DND-41 (cell line): ENCODE data around the gene CNDP2.

Experiments used
- CTCF ChIP-seq: IDR thresholded peaks from 2 replicates; pipeline ENCODE4 v1.5.1; 2012; ENCODE audit warnings: borderline replicate concordance, low read length, moderate library complexity, mild to moderate bottlenecking; ENCODE audit not compliant: poor library complexity, severe bottlenecking; ENCODE audit errors: extremely low read depth
- EZH2 ChIP-seq: IDR thresholded peaks from 3 replicates; pipeline ENCODE4 v1.6.1; 2012; ENCODE audit warnings: borderline replicate concordance, low read depth, mild to moderate bottlenecking, moderate library complexity, low read length, inconsistent platforms; ENCODE audit not compliant: severe bottlenecking

DNA sequence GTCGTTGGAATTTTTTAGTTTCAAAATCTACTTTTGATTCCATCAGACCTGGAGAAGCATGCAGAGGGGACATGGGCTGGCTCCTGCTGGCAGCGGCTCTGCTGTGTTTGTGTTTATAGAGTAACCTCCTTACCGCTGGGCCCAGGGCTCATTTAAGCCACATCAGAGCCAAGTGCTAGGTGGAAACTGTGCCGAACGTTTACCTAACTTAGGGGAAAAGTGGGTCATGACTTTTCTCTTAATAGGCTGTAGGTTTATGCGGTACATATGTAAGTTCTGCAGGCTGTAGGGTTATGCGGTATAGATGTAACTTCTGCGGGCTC lies 17.7 kb downstream of the CNDP2 start:
- TF ChIP-seq CTCF (no peak), EZH2 (no peak)
